ENCODE data around the gene EXOC1.
"Not testable (repeated sequence)": the region's sequence is repeated elsewhere in the genome, so short reads cannot be mapped to it uniquely, and the experiment has no call there.

Gene EXOC1

GRCh38 chr4:55907469-55907868 lies 54.0 kb downstream of the EXOC1 start:
- no peak for DNase-seq

GRCh38 chr4:55910140-55910539 lies 56.7 kb downstream of the EXOC1 start:
- peak; percentile 57 for DNase-seq

GRCh38 chr4:55912249-55912648 lies 58.8 kb downstream of the EXOC1 start:
- no peak for DNase-seq

- peak; percentile 4 for DNase-seq
Observed at GRCh38 chr4:55920571-55920970, 67.1 kb downstream of the EXOC1 start.

GRCh38 chr4:55921093-55921492 lies 67.6 kb downstream of the EXOC1 start:
- peak; percentile 6 for DNase-seq

- no peak for DNase-seq
Observed at GRCh38 chr4:55925241-55925640, 71.8 kb downstream of the EXOC1 start.

- no peak for DNase-seq
Observed at GRCh38 chr4:55926610-55927009, 73.2 kb downstream of the EXOC1 start.

GRCh38 chr4:55927803-55928437 lies 74.5 kb downstream of the EXOC1 start:
- no peak for DNase-seq

- DNase-seq: no peak
Observed at GRCh38 chr4:55928846-55929245, 75.4 kb downstream of the EXOC1 start.

- DNase-seq: no peak
Observed at GRCh38 chr4:55931043-55931442, 77.6 kb downstream of the EXOC1 start.

GRCh38 chr4:55931833-55932232 lies 78.4 kb downstream of the EXOC1 start:
- DNase-seq: peak; percentile 81

GRCh38 chr4:55932511-55932910 lies 79.1 kb downstream of the EXOC1 start:
- no peak for DNase-seq

GRCh38 chr4:55933611-55934010 lies 80.2 kb downstream of the EXOC1 start:
- no peak for DNase-seq

- DNase-seq: not testable (repeated sequence)
Observed at GRCh38 chr4:55935907-55936306, 82.5 kb downstream of the EXOC1 start.

- no peak for DNase-seq
Observed at GRCh38 chr4:55938481-55938880, 85.0 kb downstream of the EXOC1 start.

GRCh38 chr4:55939421-55939820 lies 86.0 kb downstream of the EXOC1 start:
- no peak for DNase-seq

- no peak for DNase-seq
Observed at GRCh38 chr4:55941881-55942396, 88.5 kb downstream of the EXOC1 start.

GRCh38 chr4:55947254-55947882 lies 93.9 kb downstream of the EXOC1 start:
- peak; percentile 51 for DNase-seq

- DNase-seq: peak; percentile 97
Observed at GRCh38 chr4:55947912-55948725, 94.7 kb downstream of the EXOC1 start.

GRCh38 chr4:55948726-55949481 lies 95.5 kb downstream of the EXOC1 start, which contains the start of gene CEP135:
TSS of gene CEP135 (plus strand) at chr4:55948945. CDS start at chr4:55952131, 3,186 bp downstream.
- peak; percentile 93 for DNase-seq

GRCh38 chr4:55949482-55949802 lies 96.0 kb downstream of the EXOC1 start:
- no peak for DNase-seq

GRCh38 chr4:55951191-55951922 lies 97.9 kb downstream of the EXOC1 start:
- DNase-seq: no peak

All from fibroblast of skin of abdomen (primary cell).